C4-2B (cell line): ENCODE results near the gene KCNJ8.

Experiments used
- H3K27ac ChIP-seq: fragments of 450-650 bp; 2 replicates; pipeline ENCODE4 v1.5.1; 2017
- CTCF ChIP-seq: fragments of 450-650 bp; conservative IDR thresholded peaks from 2 replicates; pipeline ENCODE4 v1.5.1; 2017; ENCODE audit warnings: mild to moderate bottlenecking
- ZFX ChIP-seq: fragments of 450-650 bp; IDR thresholded peaks from 2 replicates; pipeline ENCODE4 v1.6.1; 2017

Gene KCNJ8

GRCh38 chr12:21776175-21776574 is 1.7 kb upstream of the KCNJ8 start:
- TF ChIP-seq CTCF (no peak), ZFX (no peak)
- no peak overlapping the region for H3K27ac ChIP-seq

DNA sequence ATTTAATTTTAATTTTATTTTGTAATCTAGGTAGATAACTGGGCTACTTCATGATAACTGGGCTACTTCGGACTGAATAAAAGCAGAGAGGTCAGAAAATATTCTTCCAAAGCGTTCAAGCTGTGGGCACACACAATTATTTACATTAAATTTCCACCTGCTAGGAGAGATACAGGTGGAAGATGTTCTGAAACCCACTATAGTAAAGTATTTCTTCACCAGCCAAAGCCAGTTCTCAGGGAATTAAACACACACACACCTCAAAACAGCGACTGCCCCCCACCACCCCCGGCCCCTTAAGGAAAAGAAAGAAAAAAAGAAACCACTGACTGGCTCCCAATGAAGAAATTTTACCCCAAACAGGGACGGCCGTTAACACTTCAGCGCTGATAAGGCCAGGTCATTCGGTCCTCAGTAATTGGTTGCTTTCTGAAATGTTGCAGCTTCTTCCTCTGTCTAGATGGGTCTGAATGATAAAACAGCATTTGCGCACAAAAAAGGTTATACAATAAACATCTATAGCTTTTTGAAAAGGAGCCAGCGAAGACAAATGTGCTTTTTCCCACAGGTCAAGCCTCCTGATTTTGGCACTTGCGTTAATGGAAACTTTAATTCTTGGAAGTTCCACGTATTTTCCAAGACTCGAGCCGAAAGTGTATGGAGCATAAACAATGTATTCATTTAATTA is 771 bp upstream of the KCNJ8 start:
- TF ChIP-seq CTCF (no peak), ZFX (no peak)
- H3K27ac ChIP-seq: no peak overlapping the region

- no peak for TF ChIP-seq ZFX
- TF ChIP-seq CTCF: no peak
- H3K27ac ChIP-seq: no peak overlapping the region
These were observed 700 bp downstream of the KCNJ8 start for GRCh38 chr12:21773806-21774205.

DNA sequence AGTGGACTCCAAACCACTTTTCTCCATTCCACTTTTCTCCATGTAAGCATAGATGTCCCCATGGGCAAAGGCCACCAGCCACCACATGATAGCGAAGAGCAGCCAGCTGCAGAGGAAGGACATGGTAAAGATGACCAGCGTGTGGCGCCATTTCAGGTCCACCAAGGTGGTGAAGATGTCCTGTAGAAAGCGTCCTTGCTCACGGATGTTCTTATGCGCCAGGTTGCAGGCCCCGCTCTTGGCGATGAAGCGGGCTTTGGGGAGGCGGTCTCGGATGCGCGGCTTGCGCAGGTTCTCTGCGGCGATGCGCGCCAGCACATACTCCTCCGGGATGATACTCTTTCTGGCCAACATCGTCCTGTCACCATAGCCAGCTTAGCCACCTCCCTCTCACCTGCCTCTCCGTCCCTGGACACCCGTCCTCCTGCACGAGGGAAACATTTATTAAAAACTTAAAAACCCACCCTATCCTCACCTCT is 1.2 kb downstream of the KCNJ8 start:
- TF ChIP-seq ZFX (no peak), CTCF (peak; percentile 25; the same call in 1 of the 2 replicates)
- no peak overlapping the region for H3K27ac ChIP-seq

DNA sequence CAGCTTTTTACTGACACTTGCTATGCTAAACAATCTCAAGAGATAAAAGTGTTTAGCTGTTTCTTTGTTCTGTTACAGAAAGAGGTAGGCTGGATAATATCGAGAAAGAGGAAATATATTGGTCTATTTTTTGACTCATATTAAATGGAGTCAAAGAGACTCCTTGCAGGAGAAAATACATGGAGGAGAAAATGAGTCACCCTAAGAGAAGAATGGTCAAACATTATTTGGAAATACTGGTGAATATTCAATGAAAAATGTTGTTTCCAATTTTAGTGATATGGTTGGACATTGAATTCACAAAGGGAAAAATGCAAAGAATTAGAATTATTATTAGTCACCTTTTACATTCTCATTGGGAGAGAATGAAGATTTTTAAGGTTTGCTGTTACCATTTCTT is 3.2 kb downstream of the KCNJ8 start:
- no peak overlapping the region for H3K27ac ChIP-seq
- no peak for TF ChIP-seq CTCF
- TF ChIP-seq ZFX: no peak

DNA sequence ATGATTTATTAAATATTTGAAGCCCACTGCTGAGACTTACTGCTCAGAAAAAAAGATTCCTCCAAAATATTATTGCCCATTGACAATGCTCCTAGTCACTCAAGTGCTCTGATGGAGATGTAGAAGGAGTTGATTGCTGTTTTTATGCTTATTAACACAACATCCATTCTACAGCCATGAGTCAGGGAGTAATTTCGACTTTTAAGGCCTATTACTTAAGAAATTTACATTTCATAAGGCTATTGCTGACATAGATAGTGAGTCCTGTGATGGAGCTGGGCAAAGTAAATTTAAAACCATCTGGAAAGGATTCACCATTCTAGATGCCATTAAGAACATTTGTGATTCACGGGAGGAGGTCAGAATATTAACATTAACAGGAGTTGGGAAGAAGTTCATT is 5.2 kb downstream of the KCNJ8 start:
- TF ChIP-seq CTCF (no peak), ZFX (no peak)
- no peak overlapping the region for H3K27ac ChIP-seq

- no peak overlapping the region for H3K27ac ChIP-seq
- TF ChIP-seq CTCF: no peak
These were observed 8.1 kb downstream of the KCNJ8 start for GRCh38 chr12:21766403-21766802.
